ENCODE data around the gene CASQ2. TPM values are rescaled to one million over a fixed set of nuclear protein-coding genes. Genes with fewer than 3 reads are reported as not detected.

CASQ2 gene
- total and polyA plus RNA-seq, 2 of the 4 experiments (the other 2 are of a cell fraction): not detected

DNA sequence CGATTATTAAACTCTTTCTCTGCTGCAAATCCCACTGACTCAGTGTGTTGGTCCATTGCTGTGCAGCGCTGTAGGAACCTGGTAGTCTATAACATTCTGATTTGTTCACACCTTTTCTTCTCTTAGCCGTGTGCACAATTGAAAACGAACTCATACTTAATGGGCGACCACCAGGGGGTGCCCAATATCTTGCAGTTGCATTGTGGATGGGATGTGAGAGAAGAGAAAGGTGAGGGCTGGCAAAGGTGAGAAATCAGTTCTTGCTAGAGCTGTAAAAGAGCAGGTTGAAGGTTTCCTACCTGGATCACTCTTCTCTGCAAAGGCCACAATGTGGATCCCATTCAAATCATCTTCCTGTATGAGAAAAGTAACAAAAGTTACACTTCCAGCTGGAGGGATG is 51.0 kb downstream of the CASQ2 start:
- Histone ChIP-seq H3K9me1 (ENCODE audit: insufficient read depth, low read length) (no peaks in the 10 kb centered on the region), H3K27ac (ENCODE audit: insufficient read depth, low read length) (no peak overlapping the region)
- POLR2A ChIA-PET (ENCODE audit: unreplicated experiment): no interaction called here

More for the DNA sequence above, 51.0 kb downstream of the CASQ2 start:
- Histone ChIP-seq H3K4me3 (ENCODE audit: insufficient read depth, low read depth, low read length) (no peak overlapping the region), H3K23ac (ENCODE audit: low read depth, low read length) (no peak overlapping the region), H2AK5ac (ENCODE audit: low read depth, low read length) (no peak overlapping the region), H2AK9ac (replicated peaks; ENCODE audit: low read depth, low read length, poor library complexity) (no peak overlapping the region), H3K36me3 (ENCODE audit: control insufficient read depth, insufficient read depth, low read length) (no peaks in the 10 kb centered on the region), H4K5ac (ENCODE audit: low read depth, low read length) (no peak overlapping the region), H2BK20ac (ENCODE audit: low read depth, low read length) (no peak overlapping the region), H3K4ac (ENCODE audit: low read depth, low read length) (no peak overlapping the region), H2BK5ac (ENCODE audit: low read depth, low read length, poor library complexity, severe bottlenecking) (no peak overlapping the region), H4K20me1 (ENCODE audit: insufficient read depth, low read length) (no peaks in the 10 kb centered on the region), H3K9ac (ENCODE audit: low read depth, low read length) (no peak overlapping the region), H3K27me3 (ENCODE audit: control insufficient read depth, insufficient read depth, low read length) (peaks cover 28% of the 10 kb centered on the region), H3K79me1 (ENCODE audit: low read depth in 1 of 2, low read length in 2 of 2) (no peaks in the 10 kb centered on the region), H3K18ac (ENCODE audit: low read depth, low read length) (no peak overlapping the region), H3K14ac (replicated peaks; ENCODE audit: low read depth, low read length) (no peak overlapping the region), H3K9me3 (ENCODE audit: control insufficient read depth, insufficient read depth, low read length) (no peaks in the 10 kb centered on the region), H3K4me2 (ENCODE audit: low read depth, low read length) (no peak overlapping the region), H4K91ac (ENCODE audit: insufficient read depth, low read depth, low read length) (no peak overlapping the region), H4K8ac (ENCODE audit: low read depth in 2 of 2, low read length in 2 of 2) (no peak overlapping the region), H2AFZ (replicated peaks; ENCODE audit: low read length, poor library complexity) (no peak overlapping the region), H2BK120ac (ENCODE audit: low read depth, low read length) (no peak overlapping the region), H3K56ac (ENCODE audit: extremely low read depth, insufficient read depth, low read length) (no peak overlapping the region), H2BK15ac (ENCODE audit: low read depth, low read length) (no peak overlapping the region), H3K4me1 (ENCODE audit: control insufficient read depth, insufficient read depth, low read length) (no peaks in the 10 kb centered on the region)
- peak; percentile 15 for DNase-seq
- ATAC-seq (ENCODE audit: low read depth): no peak
- WGBS, 2 experiments (ENCODE audit: extremely low coverage in 2 of 2, insufficient read length in 1 of 2): 83% methylated on average over 1 of the region's 5 CpGs; no CpG with 5 or more reads in 1 of the 2 experiments
- BruUV-seq (replicated peaks): no TSS peak
- dilution Hi-C loops (cut with HindIII; ENCODE audit: low sequenced_read_pairs, unreplicated experiment): no loop called here
- in situ Hi-C loops (cut with MboI; ENCODE audit: low sequenced_read_pairs): no loop called here
- intact Hi-C loops (cut with micrococcal nuclease): loop anchor here (1.0 kb wide), 1 partner anchor 54 kb away; no protein-coding TSS in a partner anchor
- CTCF ChIA-PET: interaction anchor here (1.5 to 2.0 kb wide), 3 partner anchors 11 to 54 kb away, joined by 5 to 7 read pairs (median 6); no protein-coding TSS in a partner anchor
- TF ChIP-seq POLR2A (IDR thresholded peaks at IDR 0.05; ENCODE audit: low read depth, low read length) (no peak), RCOR1 (IDR thresholded peaks at IDR 0.05; ENCODE audit: insufficient replicate concordance, low read length) (no peak), ELK1 (IDR thresholded peaks at IDR 0.05; ENCODE audit: borderline replicate concordance, low read depth, low read length) (no peak), CEBPB (IDR thresholded peaks at IDR 0.05; ENCODE audit: low read depth, low read length) (no peak), USF2 (IDR thresholded peaks at IDR 0.05; ENCODE audit: low read depth, low read length) (no peak), MXI1 (IDR thresholded peaks at IDR 0.05; ENCODE audit: borderline replicate concordance, low read depth, low read length) (no peak), RAD21 (IDR thresholded peaks at IDR 0.05; ENCODE audit: low read length) (0 out of 2 replicates have a peak, but pooled peaks have one; percentile 26), MAZ (IDR thresholded peaks at IDR 0.05; ENCODE audit: borderline replicate concordance, low read depth, low read length) (no peak), BHLHE40 (IDR thresholded peaks at IDR 0.05; ENCODE audit: low read depth, low read length) (no peak), CTCF (conservative IDR thresholded peaks at IDR 0.05; ENCODE audit: low read depth, low read length) (peak; percentile 35), SMC3 (IDR thresholded peaks at IDR 0.05; ENCODE audit: low read depth, low read length) (0 out of 2 replicates have a peak, but pooled peaks have one; percentile 12)

Measured in IMR-90 (cell line).